ENCODE measurements around the gene B3GALT6. TPM values are rescaled to one million over a fixed set of nuclear protein-coding genes. Genes with fewer than 3 reads are reported as not detected.

Gene B3GALT6
- total RNA-seq, 1 experiment from 2014 or later, result 27.1 TPM

DNA sequence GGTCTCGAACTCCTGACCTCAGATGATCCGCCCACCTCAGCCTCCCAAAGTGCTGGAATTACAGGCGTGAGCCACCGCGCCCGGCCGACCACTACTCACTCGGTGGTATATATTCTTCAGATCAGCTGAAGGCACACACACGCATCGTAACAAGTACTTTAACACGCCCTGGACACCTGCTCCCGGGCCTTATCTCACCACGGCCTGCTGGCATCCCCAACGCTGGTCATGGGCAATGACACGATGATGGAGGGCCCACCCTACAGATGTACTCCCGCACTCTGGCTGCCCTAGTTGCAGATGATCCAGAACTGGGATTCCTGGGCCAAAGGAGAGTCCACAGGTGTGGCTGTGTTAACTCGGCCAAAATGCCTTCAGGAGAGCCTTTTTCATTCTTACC, 30.0 kb downstream of the B3GALT6 start:
- peaks cover 41 to 79% (median 61%) of the 10 kb centered on the region in 3 experiments; a peak in 6 of 7 replicates for H3K36me3 Mint-ChIP-seq (ENCODE audit: insufficient read depth in 1 of 3, low read depth in 3 of 3)
- Histone ChIP-seq H3K14ac (ENCODE audit: insufficient read depth, low read length) (no peak overlapping the region), H3K9me3 (ENCODE audit: control insufficient read depth, low read depth, low read length) (no peaks in the 10 kb centered on the region), H4K8ac (replicated peaks; ENCODE audit: insufficient read length, low read depth, low read length) (no peak overlapping the region), H2BK15ac (ENCODE audit: low read depth, low read length) (no peak overlapping the region), H3K27me3 (ENCODE audit: insufficient read depth, low read length) (no peaks in the 10 kb centered on the region), H4K91ac (ENCODE audit: insufficient read length, low read depth, low read length) (no peak overlapping the region), H3T11ph (ENCODE audit: low read length) (no peak overlapping the region), H3K27ac (ENCODE audit: insufficient read length, low read depth, low read length) (no peak overlapping the region), H3K23ac (ENCODE audit: insufficient read length, low read depth, low read length) (no peak overlapping the region), H3K4me2 (ENCODE audit: insufficient read depth, insufficient read length, low read length) (no peak overlapping the region), H3K4ac (ENCODE audit: low read depth, low read length) (no peak overlapping the region), H3K18ac (ENCODE audit: insufficient read length, low read depth, low read length) (no peak overlapping the region), H3K9ac (ENCODE audit: extremely low read depth, insufficient read length, low read length) (no peak overlapping the region), H3K4me1 (ENCODE audit: insufficient read depth, low read length) (no peaks in the 10 kb centered on the region), H4K20me1 (ENCODE audit: control insufficient read depth, insufficient read depth, insufficient read length) (no peaks in the 10 kb centered on the region), H3K23me2 (ENCODE audit: insufficient read length, low read depth, low read length, poor library complexity, severe bottlenecking) (no peaks in the 10 kb centered on the region), H2AK5ac (ENCODE audit: insufficient read length, low read length) (no peak overlapping the region), H4K5ac (ENCODE audit: insufficient read length, low read depth, low read length) (no peak overlapping the region), H3K79me1 (ENCODE audit: insufficient read depth, low read depth, low read length, poor library complexity, severe bottlenecking) (no peaks in the 10 kb centered on the region), H2AFZ (ENCODE audit: low read length) (no peak overlapping the region), H3K56ac (ENCODE audit: insufficient read length, low read depth, low read length) (no peak overlapping the region), H2BK12ac (ENCODE audit: insufficient read length, low read depth, low read length) (no peak overlapping the region), H2BK120ac (ENCODE audit: low read depth, low read length, poor library complexity, severe bottlenecking) (no peak overlapping the region), H3K79me2 (ENCODE audit: insufficient read depth, low read length) (no peaks in the 10 kb centered on the region; the same call in 1 of the 2 replicates), H2BK5ac (ENCODE audit: insufficient read length, low read length) (no peak overlapping the region), H2BK20ac (ENCODE audit: low read depth, low read length, poor library complexity, severe bottlenecking) (no peak overlapping the region)
- H3K4me1 Mint-ChIP-seq, result peaks cover 12 to 20% of the 10 kb centered on the region in 2 experiments
- no peaks in the 10 kb centered on the region; a peak in 1 of 5 replicates for H3K9me3 Mint-ChIP-seq
- H3K27ac Mint-ChIP-seq, result no peak overlapping the region
- TF ChIP-seq, protein P1, sequence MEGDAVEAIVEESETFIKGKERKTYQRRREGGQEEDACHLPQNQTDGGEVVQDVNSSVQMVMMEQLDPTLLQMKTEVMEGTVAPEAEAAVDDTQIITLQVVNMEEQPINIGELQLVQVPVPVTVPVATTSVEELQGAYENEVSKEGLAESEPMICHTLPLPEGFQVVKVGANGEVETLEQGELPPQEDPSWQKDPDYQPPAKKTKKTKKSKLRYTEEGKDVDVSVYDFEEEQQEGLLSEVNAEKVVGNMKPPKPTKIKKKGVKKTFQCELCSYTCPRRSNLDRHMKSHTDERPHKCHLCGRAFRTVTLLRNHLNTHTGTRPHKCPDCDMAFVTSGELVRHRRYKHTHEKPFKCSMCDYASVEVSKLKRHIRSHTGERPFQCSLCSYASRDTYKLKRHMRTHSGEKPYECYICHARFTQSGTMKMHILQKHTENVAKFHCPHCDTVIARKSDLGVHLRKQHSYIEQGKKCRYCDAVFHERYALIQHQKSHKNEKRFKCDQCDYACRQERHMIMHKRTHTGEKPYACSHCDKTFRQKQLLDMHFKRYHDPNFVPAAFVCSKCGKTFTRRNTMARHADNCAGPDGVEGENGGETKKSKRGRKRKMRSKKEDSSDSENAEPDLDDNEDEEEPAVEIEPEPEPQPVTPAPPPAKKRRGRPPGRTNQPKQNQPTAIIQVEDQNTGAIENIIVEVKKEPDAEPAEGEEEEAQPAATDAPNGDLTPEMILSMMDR (conservative IDR thresholded peaks at IDR 0.05), result no peak
- no CpG with 5 or more reads among the region's 17 CpGs for WGBS (ENCODE audit: extremely low coverage, insufficient read length, low lambda C conversion rate)
- H3K4me3 Mint-ChIP-seq, result no peak overlapping the region
- H3K27me3 Mint-ChIP-seq (ENCODE audit: low read depth), result peaks cover 3% of the 10 kb centered on the region; the same call in 1 of the 2 replicates
- no peak for DNase-seq

All from H9 (cell line).